SK-N-SH treated with all-trans-retinoic acid at 6 μM for 48 hours (cell line): ENCODE measurements around the gene PRUNE2.

Source experiments
- ATAC-seq: fragments of 200-7000 bp; cut with Tn5 transposase; 3 replicates; pipeline ENCODE4 v1.9.1; 2020; ENCODE audit warnings: mild to moderate bottlenecking, moderate library complexity
- ARNTL ChIP-seq: fragments of 450-650 bp; formaldehyde crosslinking; IDR thresholded peaks from 2 replicates; pipeline ENCODE4 v1.5.0; 2020; ENCODE audit warnings: low read depth, mild to moderate bottlenecking, moderate library complexity, borderline replicate concordance
- BACH2 ChIP-seq: fragments of 250-450 bp; sonication (Bioruptor Pico); IDR thresholded peaks from 2 replicates; pipeline ENCODE4 v1.9.0; 2021; ENCODE audit warnings: mild to moderate bottlenecking, borderline replicate concordance
- CSDC2 ChIP-seq: fragments of 250-450 bp; sonication (Bioruptor Pico); IDR thresholded peaks from 2 replicates; pipeline ENCODE4 v1.5.0; 2020; ENCODE audit warnings: mild to moderate bottlenecking, moderate library complexity
- CSRNP3 ChIP-seq: fragments of 250-450 bp; sonication (Bioruptor Pico); IDR thresholded peaks from 2 replicates; pipeline ENCODE4 v1.5.1; 2021; ENCODE audit warnings: mild to moderate bottlenecking, moderate library complexity
- ESRRG ChIP-seq: fragments of 250-450 bp; sonication (Bioruptor Pico); IDR thresholded peaks from 2 replicates; pipeline ENCODE4 v1.6.1; 2021; ENCODE audit warnings: mild to moderate bottlenecking
- GLIS3 ChIP-seq: fragments of 250-450 bp; sonication (Bioruptor Pico); IDR thresholded peaks from 2 replicates; pipeline ENCODE4 v1.5.0; 2020; ENCODE audit warnings: mild to moderate bottlenecking, moderate library complexity
- ISL1 ChIP-seq: fragments of 250-450 bp; sonication (Bioruptor Pico); IDR thresholded peaks from 2 replicates; pipeline ENCODE4 v2.1.2; 2022; ENCODE audit warnings: mild to moderate bottlenecking, moderate library complexity
- OSR1 ChIP-seq: fragments of 250-450 bp; sonication (Bioruptor Pico); IDR thresholded peaks from 2 replicates; pipeline ENCODE4 v1.8.0; 2022; ENCODE audit warnings: moderate library complexity, mild to moderate bottlenecking, inconsistent platforms
- PATZ1 ChIP-seq: fragments of 250-450 bp; sonication (Bioruptor Pico); IDR thresholded peaks from 2 replicates; pipeline ENCODE4 v1.8.0; 2020; ENCODE audit warnings: mild to moderate bottlenecking, moderate library complexity, borderline replicate concordance
- POU6F1 ChIP-seq: fragments of 250-450 bp; sonication (Bioruptor Pico); IDR thresholded peaks from 2 replicates; pipeline ENCODE4 v1.8.0; 2021; ENCODE audit warnings: low read depth, mild to moderate bottlenecking, moderate library complexity, borderline replicate concordance
- PPARA ChIP-seq: fragments of 250-450 bp; sonication (Bioruptor Pico); IDR thresholded peaks from 2 replicates; pipeline ENCODE4 v1.5.0; 2020; ENCODE audit warnings: mild to moderate bottlenecking, borderline replicate concordance
- RARB ChIP-seq: fragments of 250-450 bp; sonication (Bioruptor Pico); IDR thresholded peaks from 2 replicates; pipeline ENCODE4 v1.8.0; 2021; ENCODE audit warnings: mild to moderate bottlenecking, moderate library complexity
- SNAI2 ChIP-seq: fragments of 250-450 bp; sonication (Bioruptor Pico); IDR thresholded peaks from 2 replicates; pipeline ENCODE4 v1.5.0; 2020; ENCODE audit warnings: mild to moderate bottlenecking, moderate library complexity
- TCF4 ChIP-seq: fragments of 250-450 bp; sonication (Bioruptor Pico); IDR thresholded peaks from 2 replicates; pipeline ENCODE4 v1.8.0; 2021; ENCODE audit warnings: mild to moderate bottlenecking, moderate library complexity, borderline replicate concordance
- TOX ChIP-seq: fragments of 250-450 bp; sonication (Bioruptor Pico); IDR thresholded peaks from 2 replicates; pipeline ENCODE4 v1.8.0; 2021; ENCODE audit warnings: mild to moderate bottlenecking, moderate library complexity, borderline replicate concordance
- ZC3H10 ChIP-seq: fragments of 250-450 bp; sonication (Bioruptor Pico); IDR thresholded peaks from 2 replicates; pipeline ENCODE4 v1.5.1; 2021; ENCODE audit warnings: mild to moderate bottlenecking, moderate library complexity
- ZFP3 ChIP-seq: fragments of 250-450 bp; sonication (Bioruptor Pico); IDR thresholded peaks from 2 replicates; pipeline ENCODE4 v1.5.0; 2020; ENCODE audit warnings: mild to moderate bottlenecking, moderate library complexity
- ZFP30 ChIP-seq: fragments of 450-650 bp; formaldehyde crosslinking; IDR thresholded peaks from 2 replicates; pipeline ENCODE4 v1.5.0; 2022; ENCODE audit warnings: mild to moderate bottlenecking, moderate library complexity
- ZNF565 ChIP-seq: fragments of 450-650 bp; formaldehyde crosslinking; conservative IDR thresholded peaks from 2 replicates; pipeline ENCODE4 v1.5.0; 2020; ENCODE audit warnings: low read depth, mild to moderate bottlenecking, moderate library complexity
- ZNF70 ChIP-seq: fragments of 450-650 bp; formaldehyde crosslinking; IDR thresholded peaks from 2 replicates; pipeline ENCODE4 v1.5.0; 2020; ENCODE audit warnings: mild to moderate bottlenecking, moderate library complexity
- TF ChIP-seq, protein P1 (sequence below): fragments of 250-450 bp; sonication (Bioruptor Pico); IDR thresholded peaks from 2 replicates; pipeline ENCODE4 v1.5.1; 2020; ENCODE audit warnings: low read depth, mild to moderate bottlenecking, moderate library complexity

Gene PRUNE2

DNA sequence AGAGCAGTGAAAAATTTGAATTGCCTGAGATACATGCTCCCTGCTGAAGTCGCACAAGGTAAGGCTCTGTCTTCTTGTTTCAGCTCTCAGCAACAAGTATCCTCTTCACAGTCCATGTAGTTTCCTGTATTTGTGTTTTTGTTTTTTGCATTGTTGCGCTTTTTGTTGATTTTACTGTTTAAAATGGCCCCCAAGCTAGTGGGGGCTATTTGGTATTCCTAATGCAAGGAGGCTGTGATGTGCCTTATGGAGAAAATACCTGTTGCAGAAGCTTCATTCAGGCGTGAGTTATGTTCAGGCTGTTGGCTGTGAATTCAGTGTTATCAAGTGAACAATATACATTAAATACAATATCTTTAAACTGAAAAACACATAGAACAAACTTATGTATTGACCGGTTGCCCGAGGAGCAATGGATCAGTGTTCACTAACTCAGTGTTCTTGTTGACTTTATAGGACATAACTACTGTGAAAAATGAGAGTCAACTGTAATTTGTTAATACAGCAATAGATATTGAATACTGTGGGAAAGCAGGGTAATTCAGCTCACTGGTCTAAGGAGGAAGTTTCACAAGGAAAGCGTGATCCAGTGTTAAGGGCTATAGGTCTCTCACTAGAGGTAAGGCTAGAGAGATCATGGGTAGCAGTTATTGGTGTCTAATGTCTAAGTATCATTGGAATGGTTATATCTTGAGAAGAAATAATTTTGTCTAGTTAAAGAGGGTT is 296.5 kb downstream of the PRUNE2 start:
- TF ChIP-seq RARB = no peak
- no peak for TF ChIP-seq ISL1 (CRISPR knock-in tag)
- no peak for TF ChIP-seq BACH2 (CRISPR knock-in tag)
- no peak for TF ChIP-seq ZFP30 (CRISPR knock-in tag)
- TF ChIP-seq, protein P1, sequence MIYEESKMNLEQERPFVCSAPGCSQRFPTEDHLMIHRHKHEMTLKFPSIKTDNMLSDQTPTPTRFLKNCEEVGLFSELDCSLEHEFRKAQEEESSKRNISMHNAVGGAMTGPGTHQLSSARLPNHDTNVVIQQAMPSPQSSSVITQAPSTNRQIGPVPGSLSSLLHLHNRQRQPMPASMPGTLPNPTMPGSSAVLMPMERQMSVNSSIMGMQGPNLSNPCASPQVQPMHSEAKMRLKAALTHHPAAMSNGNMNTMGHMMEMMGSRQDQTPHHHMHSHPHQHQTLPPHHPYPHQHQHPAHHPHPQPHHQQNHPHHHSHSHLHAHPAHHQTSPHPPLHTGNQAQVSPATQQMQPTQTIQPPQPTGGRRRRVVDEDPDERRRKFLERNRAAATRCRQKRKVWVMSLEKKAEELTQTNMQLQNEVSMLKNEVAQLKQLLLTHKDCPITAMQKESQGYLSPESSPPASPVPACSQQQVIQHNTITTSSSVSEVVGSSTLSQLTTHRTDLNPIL (CRISPR knock-in tag) = no peak
- TF ChIP-seq PPARA = no peak
- no peak for TF ChIP-seq ZC3H10
- TF ChIP-seq GLIS3 (CRISPR knock-in tag) = no peak
- TF ChIP-seq OSR1 (CRISPR knock-in tag) = no peak
- no peak for TF ChIP-seq PATZ1 (CRISPR knock-in tag)
- TF ChIP-seq ZNF565 = no peak
- no peak for TF ChIP-seq TOX (CRISPR knock-in tag)
- no peak for ATAC-seq

GRCh38 chr9:76608575-76609273 is 297.2 kb downstream of the PRUNE2 start:
- no peak for ATAC-seq
- no peak for TF ChIP-seq TOX (CRISPR knock-in tag)
- TF ChIP-seq CSRNP3 (CRISPR knock-in tag) = no peak
- TF ChIP-seq ZNF565 = no peak
- TF ChIP-seq ZNF70 (CRISPR knock-in tag) = no peak
- no peak for TF ChIP-seq ZFP3 (CRISPR knock-in tag)
- TF ChIP-seq ESRRG (CRISPR knock-in tag) = no peak
- TF ChIP-seq ISL1 (CRISPR knock-in tag) = no peak
- TF ChIP-seq, protein P1 (CRISPR knock-in tag) = no peak
- TF ChIP-seq TCF4 (CRISPR knock-in tag) = no peak
- TF ChIP-seq PATZ1 (CRISPR knock-in tag) = no peak
- no peak for TF ChIP-seq RARB
- TF ChIP-seq ZC3H10 = no peak
- no peak for TF ChIP-seq ZFP30 (CRISPR knock-in tag)
- no peak for TF ChIP-seq BACH2 (CRISPR knock-in tag)
- TF ChIP-seq CSDC2 (CRISPR knock-in tag) = no peak
- no peak for TF ChIP-seq POU6F1
- TF ChIP-seq OSR1 (CRISPR knock-in tag) = no peak
- no peak for TF ChIP-seq ARNTL (CRISPR knock-in tag)
- TF ChIP-seq SNAI2 (CRISPR knock-in tag) = no peak
- TF ChIP-seq GLIS3 (CRISPR knock-in tag) = no peak
